ENCODE data around the gene HRNR. TPM values are rescaled to one million over a fixed set of nuclear protein-coding genes. Genes with fewer than 3 reads are reported as not detected.

The HRNR gene
- total RNA-seq, 3 donors from 2014 or later (not counting 1 experiment from before 2014, with no cell fraction given) = not detected

DNA sequence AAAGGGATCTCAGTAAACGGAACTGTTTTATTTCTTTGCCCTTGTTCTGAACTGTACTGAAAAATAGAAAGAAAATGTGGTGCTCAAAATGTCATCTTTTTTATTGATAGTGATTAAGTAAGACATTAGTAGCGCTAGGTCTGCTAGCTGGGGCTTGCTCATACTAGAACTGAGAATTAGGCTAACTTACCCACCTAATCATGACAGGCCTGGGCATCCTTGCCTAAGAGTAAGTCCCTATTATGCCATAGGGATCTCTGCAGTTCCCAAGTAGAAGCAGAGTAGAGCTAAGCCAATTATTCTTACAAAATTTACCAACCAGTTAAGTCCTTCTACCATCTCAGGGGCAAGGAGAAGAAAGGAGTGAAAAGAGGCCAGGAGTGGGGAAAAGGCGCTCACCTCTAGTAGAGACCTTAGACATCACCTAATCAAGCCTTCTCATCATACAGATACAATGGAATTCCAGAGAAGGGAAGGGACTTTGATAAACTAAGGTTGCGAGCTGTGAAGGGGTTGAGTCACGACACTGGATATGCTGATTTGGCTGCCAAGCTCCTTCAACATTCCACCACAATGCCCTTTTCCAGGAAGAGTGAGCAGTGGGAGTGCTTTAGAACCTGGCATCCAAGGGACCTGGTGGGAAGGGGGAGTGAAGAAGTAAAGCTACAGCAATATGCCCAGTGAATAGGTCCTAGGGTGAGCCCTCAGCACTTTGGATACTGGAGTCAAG is 37.3 kb downstream of the HRNR start:
- peaks cover 15% of the 10 kb centered on the region for H3K4me1 ChIP-seq (ENCODE audit: control insufficient read depth, insufficient read depth, low read length)
- H3K4me3 ChIP-seq (ENCODE audit: low read length) = no peak overlapping the region
- ATAC-seq = no peak
- no peaks in the 10 kb centered on the region for H3K9me3 ChIP-seq (ENCODE audit: control insufficient read depth, insufficient read depth, low read length)
- no peaks in the 10 kb centered on the region for H3K27me3 ChIP-seq (ENCODE audit: control insufficient read depth, insufficient read depth, low read length)
- peaks cover 6 to 14% of the 10 kb centered on the region in 2 donors for H3K4me1 Mint-ChIP-seq
- no peaks in the 10 kb centered on the region for H3K27me3 Mint-ChIP-seq (ENCODE audit: low read depth in 2 of 2)
- no peak overlapping the region for H3K4me3 Mint-ChIP-seq
- no peak overlapping the region for H3K27ac ChIP-seq (ENCODE audit: low read length)
- H3K9me3 Mint-ChIP-seq = no peaks in the 10 kb centered on the region
- 98% methylated on average over 3 of the region's 5 CpGs for whole genome bisulfite sequencing (ENCODE audit: insufficient coverage)
- no peak overlapping the region for H3K27ac Mint-ChIP-seq
- intact Hi-C loops (cut with micrococcal nuclease) = loop anchor here (5.0 kb wide), 1 partner anchor 256 kb away; no protein-coding TSS in a partner anchor
- TF ChIP-seq, protein P1, sequence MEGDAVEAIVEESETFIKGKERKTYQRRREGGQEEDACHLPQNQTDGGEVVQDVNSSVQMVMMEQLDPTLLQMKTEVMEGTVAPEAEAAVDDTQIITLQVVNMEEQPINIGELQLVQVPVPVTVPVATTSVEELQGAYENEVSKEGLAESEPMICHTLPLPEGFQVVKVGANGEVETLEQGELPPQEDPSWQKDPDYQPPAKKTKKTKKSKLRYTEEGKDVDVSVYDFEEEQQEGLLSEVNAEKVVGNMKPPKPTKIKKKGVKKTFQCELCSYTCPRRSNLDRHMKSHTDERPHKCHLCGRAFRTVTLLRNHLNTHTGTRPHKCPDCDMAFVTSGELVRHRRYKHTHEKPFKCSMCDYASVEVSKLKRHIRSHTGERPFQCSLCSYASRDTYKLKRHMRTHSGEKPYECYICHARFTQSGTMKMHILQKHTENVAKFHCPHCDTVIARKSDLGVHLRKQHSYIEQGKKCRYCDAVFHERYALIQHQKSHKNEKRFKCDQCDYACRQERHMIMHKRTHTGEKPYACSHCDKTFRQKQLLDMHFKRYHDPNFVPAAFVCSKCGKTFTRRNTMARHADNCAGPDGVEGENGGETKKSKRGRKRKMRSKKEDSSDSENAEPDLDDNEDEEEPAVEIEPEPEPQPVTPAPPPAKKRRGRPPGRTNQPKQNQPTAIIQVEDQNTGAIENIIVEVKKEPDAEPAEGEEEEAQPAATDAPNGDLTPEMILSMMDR (IDR thresholded peaks at IDR 0.05) = no peak
- no peak for DNase-seq
- no peaks in the 10 kb centered on the region for H3K36me3 ChIP-seq (ENCODE audit: control insufficient read depth, insufficient read depth, low read length)
- H3K36me3 Mint-ChIP-seq = no peaks in the 10 kb centered on the region

DNA sequence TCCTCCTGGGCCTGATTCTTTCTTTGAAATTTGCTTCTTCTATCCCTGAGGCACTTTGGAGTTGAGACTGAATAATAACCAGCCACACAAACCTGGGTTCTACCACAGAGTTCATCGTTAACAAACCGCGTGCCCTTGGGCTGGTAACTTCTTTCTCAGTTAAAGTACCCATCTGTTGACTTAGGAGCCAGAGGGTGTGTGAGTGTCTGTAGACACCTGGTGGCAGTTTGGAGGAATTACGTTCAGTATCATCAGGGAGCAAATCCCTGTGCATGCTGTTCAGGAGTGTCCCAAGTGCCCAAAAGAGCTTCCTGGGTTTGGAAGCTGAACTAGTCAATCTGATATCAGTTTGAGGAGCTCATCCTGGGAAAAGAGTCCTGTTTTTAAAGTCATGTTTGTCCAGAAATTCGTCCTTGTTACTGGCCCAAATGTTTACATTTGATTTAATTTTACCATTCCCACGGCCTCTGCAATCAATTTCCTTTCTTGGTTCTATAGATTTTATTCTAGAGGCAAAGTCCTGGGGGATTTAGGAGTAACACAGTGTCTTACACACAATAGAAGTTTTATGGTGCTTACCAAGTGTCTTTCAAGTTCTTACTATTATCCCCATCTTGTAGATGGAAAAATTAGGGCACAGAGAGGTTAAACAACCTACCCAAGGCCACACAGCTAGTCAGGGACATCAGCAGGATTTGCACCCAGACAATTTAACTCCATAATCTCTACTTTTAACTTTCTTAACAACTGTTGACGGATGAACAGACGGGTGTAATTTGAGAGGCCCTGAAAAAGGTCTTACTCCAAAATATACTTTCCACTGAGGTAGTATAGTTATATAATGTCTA is 38.2 kb downstream of the HRNR start:
- TF ChIP-seq, protein P1 (IDR thresholded peaks at IDR 0.05) = peak; percentile 84
- no peaks in the 10 kb centered on the region for H3K36me3 Mint-ChIP-seq

DNA sequence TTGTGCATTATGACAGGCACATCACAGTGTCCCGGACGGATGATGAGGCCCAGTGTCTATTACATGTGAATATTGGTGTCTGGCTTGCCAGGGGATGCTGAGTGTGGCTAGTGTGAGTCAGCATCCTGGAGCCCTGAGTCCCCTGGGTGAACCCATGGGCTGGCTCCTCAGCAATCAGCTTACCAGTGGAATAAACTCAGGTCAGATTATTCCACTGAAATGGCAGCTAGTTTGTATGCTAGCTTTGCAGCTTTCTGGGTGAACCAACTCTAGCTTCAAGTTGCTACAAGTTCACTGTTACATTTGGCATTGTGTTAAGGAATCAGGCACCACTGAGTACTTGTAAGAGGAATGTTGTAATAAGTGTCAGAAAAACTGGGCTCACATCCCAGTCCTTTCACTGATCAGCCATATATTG is 41.0 kb downstream of the HRNR start:
- H3K4me1 Mint-ChIP-seq = peaks cover 0 to 7% of the 10 kb centered on the region in 2 donors
- DNase-seq (no peak), ATAC-seq (no peak)
- H3K36me3 Mint-ChIP-seq = no peaks in the 10 kb centered on the region
- peaks cover 0 to 2% of the 10 kb centered on the region in 2 donors for H3K27me3 Mint-ChIP-seq (ENCODE audit: low read depth in 2 of 2)
- no peak overlapping the region for H3K27ac Mint-ChIP-seq
- no peak overlapping the region for H3K4me3 ChIP-seq (ENCODE audit: low read length)
- no peaks in the 10 kb centered on the region for H3K9me3 Mint-ChIP-seq
- H3K4me1 ChIP-seq (ENCODE audit: control insufficient read depth, insufficient read depth, low read length) = no peaks in the 10 kb centered on the region
- TF ChIP-seq, protein P1 (IDR thresholded peaks at IDR 0.05) = no peak
- WGBS (ENCODE audit: insufficient coverage) = 81% methylated on average over 2 of the region's 2 CpGs
- no peaks in the 10 kb centered on the region for H3K9me3 ChIP-seq (ENCODE audit: control insufficient read depth, insufficient read depth, low read length)
- no peaks in the 10 kb centered on the region for H3K27me3 ChIP-seq (ENCODE audit: control insufficient read depth, insufficient read depth, low read length)
- H3K4me3 Mint-ChIP-seq = no peak overlapping the region
- H3K27ac ChIP-seq (ENCODE audit: low read length) = no peak overlapping the region
- H3K36me3 ChIP-seq (ENCODE audit: control insufficient read depth, insufficient read depth, low read length) = no peaks in the 10 kb centered on the region
- intact Hi-C loops (cut with micrococcal nuclease) = no loop called here

More for the DNA sequence above, 38.2 kb downstream of the HRNR start:
- Mint-ChIP-seq H3K27ac (no peak overlapping the region), H3K4me1 (peaks cover 6 to 14% of the 10 kb centered on the region in 2 donors), H3K9me3 (no peaks in the 10 kb centered on the region), H3K27me3 (ENCODE audit: low read depth in 2 of 2) (no peaks in the 10 kb centered on the region), H3K4me3 (no peak overlapping the region)
- Histone ChIP-seq H3K4me3 (ENCODE audit: low read length) (no peak overlapping the region), H3K4me1 (ENCODE audit: control insufficient read depth, insufficient read depth, low read length) (peaks cover 15% of the 10 kb centered on the region), H3K27me3 (ENCODE audit: control insufficient read depth, insufficient read depth, low read length) (no peaks in the 10 kb centered on the region), H3K27ac (ENCODE audit: low read length) (no peak overlapping the region), H3K36me3 (ENCODE audit: control insufficient read depth, insufficient read depth, low read length) (no peaks in the 10 kb centered on the region), H3K9me3 (ENCODE audit: control insufficient read depth, insufficient read depth, low read length) (no peaks in the 10 kb centered on the region)
- peak; percentile 56 to 76 (median 60) for ATAC-seq
- intact Hi-C loops (cut with micrococcal nuclease) = loop anchor here (1.0 to 5.0 kb wide), 2 partner anchors 133 to 257 kb away; no protein-coding TSS in a partner anchor
- DNase-seq = peak; percentile 17 to 73
- WGBS (ENCODE audit: insufficient coverage) = 30% methylated on average over 7 of the region's 8 CpGs
